T-helper 1 cell treated with Interleukin-12 subunit alpha and Interleukin-12 subunit beta and Interleukin-4 antibody, amounts not matched to agents 30 μg/mL and 1 μg/mL, for 36 hours (primary cell): Measurements from ENCODE around the gene ACSM2B.
"Not testable (repeated sequence)": the region's sequence is repeated elsewhere in the genome, so short reads cannot be mapped to it uniquely, and the experiment has no call there.

Experiments used
- H3K27ac Mint-ChIP-seq: one replicate; pipeline ENCODE4 v1.8.0; 2021; ENCODE audit warnings: mild to moderate bottlenecking, mixed read lengths
- H3K27me3 Mint-ChIP-seq: one replicate; pipeline ENCODE4 v1.8.0; 2021; ENCODE audit warnings: low read depth, mixed read lengths
- H3K36me3 Mint-ChIP-seq: one replicate; pipeline ENCODE4 v1.8.0; 2021; ENCODE audit warnings: low read depth, mixed read lengths
- H3K4me1 Mint-ChIP-seq: one replicate; pipeline ENCODE4 v1.8.0; 2021; ENCODE audit warnings: low read depth, mixed read lengths
- H3K4me3 Mint-ChIP-seq: one replicate; pipeline ENCODE4 v1.8.0; 2021; ENCODE audit warnings: mild to moderate bottlenecking, moderate library complexity, mixed read lengths
- H3K9me3 Mint-ChIP-seq: one replicate; pipeline ENCODE4 v1.8.0; 2021; ENCODE audit warnings: mixed read lengths

The ACSM2B gene

GRCh38 chr16:20531795-20532194 is 44.4 kb downstream of the ACSM2B start:
- not testable (repeated sequence) for H3K27ac Mint-ChIP-seq, H3K4me3 Mint-ChIP-seq, H3K4me1 Mint-ChIP-seq, H3K36me3 Mint-ChIP-seq, H3K9me3 Mint-ChIP-seq, H3K27me3 Mint-ChIP-seq

- no peaks in the 10 kb centered on the region for H3K4me1 Mint-ChIP-seq
Measured at GRCh38 chr16:20520103-20520502, 56.1 kb downstream of the ACSM2B start.

GRCh38 chr16:20519231-20519630 is 56.9 kb downstream of the ACSM2B start:
- H3K9me3 Mint-ChIP-seq: no peaks in the 10 kb centered on the region
- no peaks in the 10 kb centered on the region for H3K27me3 Mint-ChIP-seq
- H3K4me3 Mint-ChIP-seq: no peak overlapping the region
- H3K27ac Mint-ChIP-seq: no peak overlapping the region
- no peaks in the 10 kb centered on the region for H3K36me3 Mint-ChIP-seq
- no peaks in the 10 kb centered on the region for H3K4me1 Mint-ChIP-seq

More at GRCh38 chr16:20520103-20520502, 56.1 kb downstream of the ACSM2B start:
- H3K36me3 Mint-ChIP-seq: no peaks in the 10 kb centered on the region
- H3K27me3 Mint-ChIP-seq: no peaks in the 10 kb centered on the region
- no peak overlapping the region for H3K4me3 Mint-ChIP-seq
- H3K27ac Mint-ChIP-seq: no peak overlapping the region
- no peaks in the 10 kb centered on the region for H3K9me3 Mint-ChIP-seq

GRCh38 chr16:20517149-20517548 is 59.0 kb downstream of the ACSM2B start:
- Mint-ChIP-seq H3K27me3 (peaks cover 5% of the 10 kb centered on the region), H3K9me3 (no peaks in the 10 kb centered on the region), H3K4me3 (no peak overlapping the region)

GRCh38 chr16:20515688-20516090 is 60.5 kb downstream of the ACSM2B start:
- Mint-ChIP-seq H3K27me3 (peaks cover 5% of the 10 kb centered on the region), H3K4me1 (no peaks in the 10 kb centered on the region), H3K4me3 (no peak overlapping the region), H3K9me3 (no peaks in the 10 kb centered on the region), H3K27ac (no peak overlapping the region), H3K36me3 (no peaks in the 10 kb centered on the region)

More at GRCh38 chr16:20517149-20517548, 59.0 kb downstream of the ACSM2B start:
- no peak overlapping the region for H3K27ac Mint-ChIP-seq
- H3K36me3 Mint-ChIP-seq: no peaks in the 10 kb centered on the region
- H3K4me1 Mint-ChIP-seq: no peaks in the 10 kb centered on the region

GRCh38 chr16:20510323-20510722 is 65.8 kb downstream of the ACSM2B start:
- H3K27ac Mint-ChIP-seq: no peak overlapping the region
- H3K4me3 Mint-ChIP-seq: no peak overlapping the region
- H3K27me3 Mint-ChIP-seq: peaks cover 5% of the 10 kb centered on the region
- H3K36me3 Mint-ChIP-seq: no peaks in the 10 kb centered on the region
- no peaks in the 10 kb centered on the region for H3K4me1 Mint-ChIP-seq
- H3K9me3 Mint-ChIP-seq: peaks cover 29% of the 10 kb centered on the region

GRCh38 chr16:20507280-20507679 is 68.9 kb downstream of the ACSM2B start:
- Mint-ChIP-seq H3K9me3 (peaks cover 29% of the 10 kb centered on the region), H3K4me3 (no peak overlapping the region), H3K4me1 (no peaks in the 10 kb centered on the region), H3K27ac (no peak overlapping the region), H3K36me3 (no peaks in the 10 kb centered on the region), H3K27me3 (no peaks in the 10 kb centered on the region)

- Mint-ChIP-seq H3K4me1 (no peaks in the 10 kb centered on the region), H3K4me3 (no peak overlapping the region), H3K27me3 (no peaks in the 10 kb centered on the region), H3K27ac (no peak overlapping the region), H3K9me3 (peaks cover 29% of the 10 kb centered on the region), H3K36me3 (no peaks in the 10 kb centered on the region)
Measured at GRCh38 chr16:20504418-20504817, 71.7 kb downstream of the ACSM2B start.

GRCh38 chr16:20491448-20491847 is 84.7 kb downstream of the ACSM2B start:
- not testable (repeated sequence) for H3K36me3 Mint-ChIP-seq, H3K27me3 Mint-ChIP-seq, H3K27ac Mint-ChIP-seq, H3K4me1 Mint-ChIP-seq, H3K4me3 Mint-ChIP-seq, H3K9me3 Mint-ChIP-seq

- H3K36me3 Mint-ChIP-seq, H3K4me1 Mint-ChIP-seq, H3K9me3 Mint-ChIP-seq, H3K4me3 Mint-ChIP-seq, H3K27ac Mint-ChIP-seq, H3K27me3 Mint-ChIP-seq: not testable (repeated sequence)
Measured at GRCh38 chr16:20490994-20491393, 85.2 kb downstream of the ACSM2B start.
